ENCODE data around the gene FHOD1. TPM values are rescaled to one million over a fixed set of nuclear protein-coding genes. Genes with fewer than 3 reads are reported as not detected.

The FHOD1 gene
- polyA plus RNA-seq, 1 of the 3 experiments (the other 2 are of a cell fraction) = 70.9 TPM

DNA sequence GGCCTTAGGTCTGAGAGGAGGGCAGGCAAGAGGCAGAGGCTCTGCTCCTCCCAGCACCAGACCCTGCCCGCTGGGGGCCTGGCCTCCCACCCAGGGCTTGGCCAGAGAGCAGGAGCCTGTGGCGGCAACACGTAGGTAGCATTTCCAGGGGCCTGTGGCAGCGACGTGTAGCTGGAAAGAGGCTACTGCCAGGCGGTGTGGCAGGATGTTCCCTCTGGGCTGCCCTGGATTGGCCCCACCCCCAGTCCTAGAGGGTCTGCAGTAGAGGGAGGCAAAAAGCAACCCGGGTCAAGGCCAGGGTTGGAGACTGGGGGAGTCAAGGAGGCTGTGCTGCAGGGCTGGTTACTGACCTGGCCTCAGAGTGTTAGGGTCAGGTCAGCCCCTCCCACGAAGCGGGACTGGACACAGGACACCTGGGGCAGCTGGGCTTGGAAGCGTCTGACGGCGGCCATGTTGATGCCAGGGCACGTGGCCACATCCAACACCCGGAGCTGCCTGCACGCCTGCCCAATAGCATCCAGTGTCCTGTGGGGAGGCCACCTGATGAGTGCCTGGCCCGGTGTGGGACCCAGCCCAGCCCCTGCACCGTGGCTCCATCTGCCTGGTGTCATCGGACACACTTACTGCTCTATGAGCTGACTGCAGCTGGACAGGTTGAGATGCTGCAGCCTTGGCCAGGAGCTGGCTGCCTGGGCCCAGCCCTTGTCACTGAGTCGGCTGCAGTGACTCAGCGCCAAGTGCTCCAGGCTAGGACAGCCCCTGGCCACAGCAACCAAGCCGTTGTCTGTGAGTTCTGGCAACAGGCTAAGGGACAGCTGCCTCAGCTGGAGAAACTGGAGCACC lies 39.8 kb downstream of the FHOD1 start (continued):
- TF ChIP-seq EZH2phosphoT487 (IDR thresholded peaks at IDR 0.05; ENCODE audit: borderline replicate concordance, low read depth) = no peak
- no peak for TF ChIP-seq RAD21 (IDR thresholded peaks at IDR 0.05; ENCODE audit: low read length)
- TF ChIP-seq NRF1 (IDR thresholded peaks at IDR 0.05; ENCODE audit: low read depth, low read length) = no peak

DNA sequence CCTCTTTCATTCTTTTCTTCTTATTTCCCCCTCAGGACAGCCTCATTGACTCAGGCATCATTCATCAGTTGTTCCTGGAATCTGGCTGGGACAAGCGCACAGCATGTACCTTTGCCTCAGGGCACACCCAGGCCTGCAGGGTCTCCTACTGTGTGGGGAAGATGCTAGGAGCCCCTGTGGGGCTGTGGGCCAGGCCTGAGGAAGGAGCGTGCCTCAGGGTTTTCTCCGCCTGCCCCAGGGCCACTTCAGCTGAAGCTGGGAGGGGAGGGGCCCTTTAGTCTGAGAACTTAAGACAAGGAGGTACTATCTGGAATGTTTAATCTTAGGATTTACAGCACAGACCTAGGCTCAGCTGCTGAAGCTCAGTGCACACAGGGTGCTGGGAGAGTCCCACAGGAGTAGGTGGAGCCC lies 40.4 kb downstream of the FHOD1 start:
- peaks cover 4% of the 10 kb centered on the region for H3F3A ChIP-seq (replicated peaks; ENCODE audit: insufficient read depth)
- no peaks in the 10 kb centered on the region for H3K27me3 ChIP-seq (ENCODE audit: insufficient read depth)
- POLR2A ChIA-PET = interaction anchor here (1.8 to 4.0 kb wide), 4 partner anchors 9 to 20 kb away, joined by 7 to 21 read pairs (median 8); partner anchors contain the start of gene TMEM208
- H4K20me1 ChIP-seq (ENCODE audit: insufficient read depth) = no peaks in the 10 kb centered on the region
- H3K9me3 ChIP-seq = no peaks in the 10 kb centered on the region
- H3K79me2 ChIP-seq (ENCODE audit: insufficient read depth) = no peaks in the 10 kb centered on the region
- H3K9ac ChIP-seq = no peak overlapping the region
- no peaks in the 10 kb centered on the region for H3K9me2 ChIP-seq
- no peak overlapping the region for H3K4me2 ChIP-seq
- H2AFZ ChIP-seq (ENCODE audit: low read depth) = no peak overlapping the region
- no peak for DNase-seq
- H3K36me3 ChIP-seq (replicated peaks in 1 of 2; ENCODE audit: control insufficient read depth in 1 of 2, insufficient read depth in 2 of 2, low read length in 1 of 2) = peaks cover 0 to 24% of the 10 kb centered on the region in 2 experiments
- TF ChIP-seq, protein P1, sequence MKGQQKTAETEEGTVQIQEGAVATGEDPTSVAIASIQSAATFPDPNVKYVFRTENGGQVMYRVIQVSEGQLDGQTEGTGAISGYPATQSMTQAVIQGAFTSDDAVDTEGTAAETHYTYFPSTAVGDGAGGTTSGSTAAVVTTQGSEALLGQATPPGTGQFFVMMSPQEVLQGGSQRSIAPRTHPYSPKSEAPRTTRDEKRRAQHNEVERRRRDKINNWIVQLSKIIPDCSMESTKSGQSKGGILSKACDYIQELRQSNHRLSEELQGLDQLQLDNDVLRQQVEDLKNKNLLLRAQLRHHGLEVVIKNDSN (IDR thresholded peaks at IDR 0.05; ENCODE audit: borderline replicate concordance, low read depth) = no peak
- no peak for TF ChIP-seq ELF1 (IDR thresholded peaks at IDR 0.05)
- no peak for TF ChIP-seq TCF12 (IDR thresholded peaks at IDR 0.05)
- TF ChIP-seq, protein P2, sequence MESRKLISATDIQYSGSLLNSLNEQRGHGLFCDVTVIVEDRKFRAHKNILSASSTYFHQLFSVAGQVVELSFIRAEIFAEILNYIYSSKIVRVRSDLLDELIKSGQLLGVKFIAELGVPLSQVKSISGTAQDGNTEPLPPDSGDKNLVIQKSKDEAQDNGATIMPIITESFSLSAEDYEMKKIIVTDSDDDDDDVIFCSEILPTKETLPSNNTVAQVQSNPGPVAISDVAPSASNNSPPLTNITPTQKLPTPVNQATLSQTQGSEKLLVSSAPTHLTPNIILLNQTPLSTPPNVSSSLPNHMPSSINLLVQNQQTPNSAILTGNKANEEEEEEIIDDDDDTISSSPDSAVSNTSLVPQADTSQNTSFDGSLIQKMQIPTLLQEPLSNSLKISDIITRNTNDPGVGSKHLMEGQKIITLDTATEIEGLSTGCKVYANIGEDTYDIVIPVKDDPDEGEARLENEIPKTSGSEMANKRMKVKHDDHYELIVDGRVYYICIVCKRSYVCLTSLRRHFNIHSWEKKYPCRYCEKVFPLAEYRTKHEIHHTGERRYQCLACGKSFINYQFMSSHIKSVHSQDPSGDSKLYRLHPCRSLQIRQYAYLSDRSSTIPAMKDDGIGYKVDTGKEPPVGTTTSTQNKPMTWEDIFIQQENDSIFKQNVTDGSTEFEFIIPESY (IDR thresholded peaks at IDR 0.05; ENCODE audit: borderline replicate concordance, low read depth) = no peak
- TF ChIP-seq SIN3A (IDR thresholded peaks at IDR 0.05; ENCODE audit: borderline replicate concordance, low read depth, low read length) = no peak
- TF ChIP-seq MXI1 (IDR thresholded peaks at IDR 0.05; ENCODE audit: low read depth, low read length) = no peak
- TF ChIP-seq MEF2A (IDR thresholded peaks at IDR 0.05; ENCODE audit: borderline replicate concordance, low read depth) = no peak
- H3K4me1 ChIP-seq (ENCODE audit: control insufficient read depth in 1 of 2, insufficient read depth in 2 of 2, low read depth in 1 of 2, low read length in 1 of 2) = peaks cover 8 to 11% of the 10 kb centered on the region in 2 experiments; a peak in 2 of 4 replicates
- H3K27ac ChIP-seq (ENCODE audit: low read depth in 2 of 2, low read length in 1 of 2) = no peak overlapping the region; a peak in 1 of 4 replicates
- CTCF ChIA-PET = interaction anchor here (1.4 to 1.5 kb wide), 2 partner anchors 20 to 22 kb away, joined by 3 to 5 read pairs; partner anchors contain the start of gene TMEM208
- no peak overlapping the region for H3K4me3 ChIP-seq (ENCODE audit: low read depth in 2 of 2, low read length in 1 of 2)
- 92% methylated on average over 1 of the region's 3 CpGs for WGBS (ENCODE audit: low lambda C conversion rate)
